H54 (cell line): ENCODE results near the gene PLEK.
"Not testable (repeated sequence)": the region's sequence is repeated elsewhere in the genome, so short reads cannot be mapped to it uniquely, and the experiment has no call there.

ENCODE experiments used
- DNase-seq: peaks from one replicate; pipeline ENCODE4 v3.0.0; 2011; ENCODE audit warnings: low spot score, mixed read lengths; ENCODE audit not compliant: insufficient read length
- FAIRE-seq: peaks from 3 replicates; lab custom pipeline; 2011; peaks lifted over from hg19 to GRCh38; lab: Jason Lieb, UNC
- POLR2A ChIP-seq: IDR thresholded peaks from 2 replicates; pipeline ENCODE4 v1.6.1; 2011; ENCODE audit warnings: low read depth, mild to moderate bottlenecking, low read length

The PLEK gene

DNA sequence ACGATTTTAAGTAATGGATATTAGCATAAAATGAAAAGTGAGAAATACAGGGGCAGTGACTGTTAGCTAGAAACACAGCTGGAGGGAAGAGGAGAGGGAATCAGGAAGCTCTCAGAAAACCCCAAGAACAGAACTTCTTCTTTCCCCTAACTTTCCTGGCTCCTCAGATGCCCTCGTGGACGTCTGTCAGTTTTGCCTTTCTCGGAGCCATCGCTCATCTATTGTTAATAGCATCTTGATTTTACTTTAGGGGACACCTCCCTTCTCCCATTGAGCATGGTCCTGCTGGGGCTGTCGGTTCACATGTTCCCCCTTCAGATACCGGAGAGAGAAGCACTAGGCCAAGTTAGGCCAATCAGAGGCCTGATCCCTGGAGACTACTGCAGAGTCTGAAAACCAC is 2.3 kb upstream of the PLEK start:
- no peak for DNase-seq
- FAIRE-seq = no peak
- TF ChIP-seq POLR2A = no peak

DNA sequence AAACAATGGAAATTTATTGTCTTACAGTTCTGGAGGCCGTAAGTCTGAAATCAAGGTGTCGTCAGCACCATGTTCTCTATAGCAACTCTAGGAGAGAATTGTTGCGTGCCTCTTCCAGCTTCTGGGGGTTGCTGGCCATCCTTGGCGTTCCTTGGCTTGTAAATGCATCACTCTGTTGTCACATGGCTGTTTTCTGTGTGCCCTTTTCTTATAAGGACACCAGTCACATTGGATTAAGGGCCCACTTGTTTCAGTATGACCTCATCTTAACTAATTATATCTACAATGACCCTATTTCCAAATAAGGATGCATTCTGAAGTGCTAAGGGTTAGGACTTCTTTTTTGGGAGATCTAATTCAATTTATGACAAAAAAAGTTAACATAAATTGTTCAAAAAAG is 1.4 kb upstream of the PLEK start:
- DNase-seq (no peak), FAIRE-seq (no peak)
- TF ChIP-seq POLR2A = no peak

DNA sequence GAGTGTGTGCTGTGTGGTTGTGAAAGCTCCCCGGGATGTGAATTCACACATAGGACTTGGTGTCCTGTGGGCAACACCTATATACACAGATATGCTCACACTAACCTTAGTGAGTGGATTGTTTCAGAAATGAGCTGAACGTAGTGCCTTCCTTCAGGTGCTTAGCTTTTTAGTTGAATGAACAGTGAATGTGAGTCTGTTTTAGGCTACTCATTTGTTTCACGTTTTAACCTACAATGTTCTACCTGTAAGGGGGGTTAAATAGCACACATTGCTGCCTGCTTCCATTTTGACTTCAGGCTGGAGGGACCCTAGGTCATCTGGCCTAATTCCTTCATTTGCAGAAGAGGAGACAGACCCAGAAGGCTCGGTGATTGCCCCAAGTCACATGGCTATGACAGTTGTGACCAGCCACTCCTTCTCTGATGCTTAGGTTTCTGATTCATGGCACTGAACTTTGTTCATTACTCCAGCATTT is 1.0 kb downstream of the PLEK start:
- DNase-seq = no peak
- no peak for FAIRE-seq
- TF ChIP-seq POLR2A = no peak

DNA sequence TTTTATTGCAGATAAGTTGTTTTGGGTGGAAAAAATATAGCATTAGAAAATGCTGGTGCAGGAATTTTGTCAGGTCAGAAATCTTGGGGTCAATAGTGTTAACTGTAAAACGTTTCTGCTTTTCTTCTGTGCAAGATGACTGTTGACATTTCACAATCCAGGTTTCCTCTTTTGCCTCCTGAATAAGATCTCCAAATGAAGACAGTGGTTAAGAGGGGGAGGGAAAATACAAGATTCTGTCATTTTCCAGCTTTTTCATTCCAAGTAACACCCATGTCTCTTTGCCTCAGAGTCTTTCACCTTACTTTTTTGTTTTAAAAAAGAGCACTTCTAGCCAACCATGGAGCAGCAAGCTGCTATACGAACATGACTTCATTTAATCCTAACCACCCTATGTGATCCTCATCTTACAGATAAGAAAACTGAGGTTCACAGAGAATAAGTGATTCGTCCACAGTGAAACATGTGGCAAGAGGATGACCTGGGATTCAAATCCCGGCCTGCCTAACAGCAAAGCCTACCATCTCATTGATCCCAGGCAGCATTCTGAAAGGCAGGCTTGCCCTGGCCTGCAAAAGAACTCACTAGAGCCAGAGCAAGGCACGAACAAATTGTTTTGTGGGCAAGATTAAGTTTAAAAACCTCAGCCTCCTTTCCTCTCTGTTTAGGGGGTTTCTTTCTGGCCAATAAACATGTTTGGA is 3.0 kb downstream of the PLEK start:
- no peak for FAIRE-seq
- TF ChIP-seq POLR2A = no peak
- DNase-seq = no peak

DNA sequence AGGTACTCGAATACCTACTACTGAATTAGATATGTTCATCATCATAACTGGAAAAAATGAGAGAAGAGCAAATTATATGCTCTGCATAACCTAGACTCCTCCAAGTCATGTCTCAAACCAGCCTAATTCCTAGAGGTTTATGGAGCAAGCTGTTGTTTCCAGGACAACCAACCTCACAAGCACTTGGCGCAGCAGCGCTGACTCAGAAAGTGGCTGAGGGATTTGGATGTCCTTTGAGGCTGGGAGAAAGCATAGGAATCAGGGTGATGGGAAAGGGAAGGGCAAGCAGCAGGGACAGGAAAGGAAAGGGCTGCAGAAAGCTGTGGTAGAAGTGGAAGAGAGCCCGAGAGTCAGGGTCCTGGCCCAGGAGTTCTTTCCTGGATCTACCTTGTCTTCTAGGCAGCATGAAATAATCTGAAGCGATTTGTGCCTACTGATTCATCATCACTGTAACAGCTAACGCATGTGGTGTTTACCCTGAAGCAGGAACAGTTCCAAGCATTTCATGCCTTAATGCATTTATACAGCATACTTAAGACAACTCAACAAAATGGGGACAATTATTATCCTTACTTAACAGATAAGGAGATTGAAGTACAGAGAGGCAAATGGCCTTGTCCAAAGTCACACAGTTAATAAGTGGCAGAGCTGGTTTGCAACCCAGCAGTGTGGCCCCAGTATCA is 3.7 kb downstream of the PLEK start:
- peak; percentile 92 for FAIRE-seq
- no peak for TF ChIP-seq POLR2A
- DNase-seq = peak; percentile 54

DNA sequence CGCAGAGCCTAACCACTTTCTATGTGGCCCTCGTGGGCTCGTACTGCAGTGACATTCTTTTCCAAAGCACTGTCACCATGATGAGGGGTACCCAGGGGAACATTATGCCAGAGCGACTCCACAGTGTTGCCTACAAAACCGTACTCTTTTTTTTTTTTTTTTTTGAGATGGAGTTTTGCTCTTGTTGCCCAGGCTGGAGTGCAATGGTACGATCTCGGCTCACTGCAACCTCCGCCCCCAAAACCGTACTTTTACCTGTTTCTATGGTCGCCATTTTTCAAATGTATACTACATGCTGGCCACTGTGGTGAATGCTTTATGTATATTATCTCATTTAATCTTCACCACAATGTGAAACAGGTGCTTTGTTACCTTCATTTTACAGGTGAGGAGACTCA is 4.3 kb downstream of the PLEK start:
- FAIRE-seq (no peak), DNase-seq (no peak)
- TF ChIP-seq POLR2A = no peak

DNA sequence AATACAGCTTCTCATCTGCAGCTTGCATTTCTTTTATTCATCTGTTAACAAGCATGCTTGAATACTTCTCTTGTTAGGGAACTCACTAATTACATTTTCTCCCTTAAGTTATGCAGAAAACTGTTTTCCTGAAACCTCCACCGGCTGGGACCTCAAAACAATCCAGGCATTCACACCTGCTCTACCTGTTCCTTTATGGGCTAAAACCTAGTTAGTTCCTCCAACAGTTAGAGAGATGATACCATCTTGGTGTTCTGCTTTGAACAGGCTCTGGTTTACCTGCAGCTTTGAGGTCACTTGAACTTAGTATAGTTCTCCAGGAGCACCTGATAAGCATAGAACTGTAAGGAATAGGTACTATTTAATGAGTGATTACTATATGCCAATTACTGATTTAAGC is 6.1 kb downstream of the PLEK start:
- no peak for TF ChIP-seq POLR2A
- FAIRE-seq = no peak
- no peak for DNase-seq

DNA sequence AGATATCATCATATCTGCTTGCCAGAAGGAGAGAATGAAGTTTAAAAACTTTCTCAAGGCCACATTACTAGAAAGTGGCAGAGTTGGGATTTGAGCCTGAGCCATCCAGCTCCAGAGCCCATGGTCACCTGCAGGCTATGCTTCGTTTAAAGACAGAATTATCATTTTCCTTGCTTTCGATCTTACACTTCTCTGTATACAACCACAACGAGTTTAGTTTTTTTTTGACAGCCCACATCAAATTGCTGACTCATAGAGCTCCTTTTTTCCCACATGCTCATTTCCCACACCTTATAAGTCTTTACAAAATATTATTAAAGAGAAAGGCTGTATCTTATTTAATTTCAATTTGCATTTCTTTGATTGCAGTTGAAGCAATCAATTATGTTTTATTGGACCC is 6.5 kb downstream of the PLEK start:
- no peak for TF ChIP-seq POLR2A
- DNase-seq = no peak
- FAIRE-seq = no peak

DNA sequence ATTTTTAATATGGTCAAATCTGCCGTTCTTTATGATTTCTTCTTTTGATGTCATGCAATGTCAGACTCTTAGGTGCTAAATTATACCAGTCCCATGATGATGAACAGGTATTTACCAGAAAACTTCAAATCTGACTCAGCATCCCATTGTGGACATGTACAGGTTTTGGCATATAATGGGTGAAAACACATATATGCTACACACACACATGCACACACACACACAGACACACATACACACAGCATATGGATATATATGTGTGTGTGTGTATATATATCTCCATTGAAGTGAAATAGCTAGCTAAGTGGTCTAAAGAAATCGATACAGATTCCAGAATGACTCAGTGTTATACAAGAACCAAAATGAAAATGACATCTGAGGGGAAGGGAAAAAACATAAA is 7.4 kb downstream of the PLEK start:
- TF ChIP-seq POLR2A = no peak
- no peak for FAIRE-seq
- no peak for DNase-seq

DNA sequence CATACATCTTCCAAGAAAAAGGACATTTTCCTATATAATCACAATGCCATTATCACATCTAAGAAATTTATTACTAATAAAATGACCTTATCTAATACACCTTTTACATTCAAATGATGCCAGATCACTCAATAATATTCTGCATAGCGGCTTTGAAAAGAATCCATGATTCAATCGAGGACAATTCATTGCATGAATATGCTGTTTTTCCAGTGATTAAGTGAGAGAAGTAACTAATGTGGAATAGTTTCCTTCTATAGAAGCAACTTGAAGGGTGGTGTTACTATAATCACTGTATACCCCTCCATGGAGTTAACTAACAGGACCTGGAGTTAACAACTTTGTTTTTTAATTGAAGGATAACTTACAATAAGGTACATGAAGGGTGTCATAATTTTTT is 9.1 kb downstream of the PLEK start:
- no peak for TF ChIP-seq POLR2A
- DNase-seq (no peak), FAIRE-seq (no peak)

DNA sequence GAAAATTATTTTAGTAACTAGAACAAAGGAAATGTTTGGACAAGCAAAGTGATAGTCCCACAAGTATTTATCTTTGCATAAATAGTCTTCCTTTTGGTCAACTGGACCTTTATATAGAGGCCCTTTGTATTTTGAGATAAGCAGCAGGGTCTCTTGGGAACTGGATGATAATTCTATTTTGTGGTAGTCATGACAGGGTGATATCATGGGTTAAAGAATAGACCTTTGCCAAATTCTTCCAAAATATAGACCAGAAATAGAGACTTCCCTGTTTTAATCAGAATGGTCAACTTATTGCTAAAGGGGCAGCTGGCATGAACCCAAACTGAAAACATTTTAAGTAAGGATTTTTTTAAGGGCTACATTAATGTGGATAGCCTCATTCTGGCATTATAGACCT is 10.5 kb downstream of the PLEK start:
- TF ChIP-seq POLR2A = no peak
- no peak for FAIRE-seq
- no peak for DNase-seq

DNA sequence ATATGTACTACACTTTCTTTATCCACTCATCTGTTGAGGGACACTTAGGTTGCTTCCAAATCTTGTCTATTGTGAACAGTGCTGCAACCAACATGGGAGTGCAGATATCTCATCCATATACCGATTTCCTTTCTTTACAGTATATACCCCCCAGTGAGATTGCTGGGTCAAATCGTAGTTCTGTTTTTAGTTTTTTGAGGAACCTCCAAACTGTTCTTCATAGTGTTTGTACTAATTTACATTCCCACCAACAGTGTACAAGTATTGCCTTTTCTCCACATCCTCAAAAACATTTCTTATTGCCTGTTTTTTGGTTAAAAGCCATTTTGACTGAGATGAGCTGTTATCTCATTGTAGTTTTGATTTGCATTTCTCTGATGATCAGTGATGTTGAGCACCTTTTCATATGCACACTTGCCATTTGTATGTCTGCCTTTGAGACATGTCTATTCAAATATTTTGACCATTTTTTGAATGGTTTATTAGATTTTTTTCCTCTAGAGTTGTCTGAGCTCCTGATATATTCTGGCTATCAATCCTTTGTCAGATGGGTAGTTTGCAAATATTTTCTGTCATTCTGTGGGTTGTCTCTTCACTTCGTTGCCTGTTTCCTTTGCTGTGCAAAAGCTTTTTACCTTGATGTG is 12.2 kb downstream of the PLEK start:
- FAIRE-seq = no peak

DNA sequence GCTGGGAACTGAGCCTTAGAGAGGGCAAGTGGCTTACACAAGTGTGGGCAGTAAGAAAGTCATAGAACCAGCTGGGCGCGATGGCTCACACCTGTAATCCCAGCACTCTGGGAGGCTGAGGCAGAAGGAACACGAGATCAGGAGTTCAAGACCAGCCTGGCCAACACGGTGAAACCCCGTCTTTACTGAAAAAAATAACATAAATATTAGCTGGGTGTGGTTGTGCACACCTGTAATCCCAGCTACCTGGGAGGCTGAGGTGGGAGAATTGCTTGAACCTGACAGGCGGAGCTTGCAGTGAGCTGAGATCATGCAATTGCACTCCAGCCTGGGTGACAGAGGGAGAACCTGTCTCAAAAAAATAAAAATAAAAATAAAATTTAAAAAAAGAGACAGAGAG is 13.7 kb downstream of the PLEK start:
- FAIRE-seq = not testable (repeated sequence)

More for the DNA sequence above, 12.2 kb downstream of the PLEK start:
- DNase-seq = no peak
- no peak for TF ChIP-seq POLR2A

DNA sequence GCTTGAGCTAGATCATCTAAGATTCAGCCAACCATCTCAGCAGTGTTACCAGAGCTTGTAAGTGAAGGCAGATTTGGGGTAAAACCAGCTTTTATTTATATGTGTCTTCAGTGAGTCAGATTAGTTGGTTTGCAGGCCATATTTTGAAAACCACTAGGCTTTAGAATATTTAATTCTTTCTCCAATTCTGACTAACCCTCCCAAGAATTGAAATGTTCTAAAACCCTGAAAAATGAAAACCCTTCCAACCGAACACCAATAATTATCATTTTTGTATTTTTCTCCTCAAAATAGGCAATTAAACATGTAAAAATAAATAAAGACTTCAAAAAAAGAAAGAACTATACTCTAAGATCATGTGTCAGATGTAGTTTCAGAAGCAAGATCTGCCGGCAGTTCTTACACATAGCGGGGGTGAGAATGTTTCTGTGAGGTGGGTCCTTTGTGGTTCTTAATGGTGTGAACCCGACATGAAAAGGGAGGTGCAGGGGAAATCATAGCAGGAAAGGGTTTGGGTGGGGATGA is 14.2 kb downstream of the PLEK start:
- FAIRE-seq = no peak
- TF ChIP-seq POLR2A = no peak
- DNase-seq = no peak

More for the DNA sequence above, 13.7 kb downstream of the PLEK start:
- not testable (repeated sequence) for DNase-seq
